Measurements from ENCODE around the gene PTEN. TPM values are rescaled to one million over a fixed set of nuclear protein-coding genes. Genes with fewer than 3 reads are reported as not detected.

The PTEN gene
- total RNA-seq, 1 experiment from 2014 or later, result 58.7 TPM

GRCh38 chr10:87925570-87925969 is 62.1 kb downstream of the PTEN start:
- RAD21 ChIA-PET (ENCODE audit: low non-redundant PET in 1 of 2, low total read pairs in 2 of 2, uncharacterized antibody in 2 of 2, unreplicated experiment in 2 of 2), result no interaction called here
- H3K4me2 ChIP-seq (ENCODE audit: low read length), result no peak overlapping the region
- POLR2A ChIA-PET, result no interaction called here
- DNase-seq (ENCODE audit: low read depth, low spot score) (no peak), ATAC-seq (no peak)
- no peaks in the 10 kb centered on the region for H3K27me3 ChIP-seq (ENCODE audit: insufficient read depth, low read length)
- peaks cover 0 to 5% of the 10 kb centered on the region in 2 experiments; a peak in 1 of 4 replicates for H3K36me3 ChIP-seq (ENCODE audit: control insufficient read depth in 1 of 2, insufficient read depth in 2 of 2, low read length in 2 of 2)
- no peaks in the 10 kb centered on the region for H3K9me3 ChIP-seq (ENCODE audit: control insufficient read depth in 1 of 2, insufficient read depth in 1 of 2, low read depth in 1 of 2, low read length in 2 of 2)
- BruUV-seq (replicated peaks), result no TSS peak
- CTCF ChIA-PET, result no interaction called here
- H3K9ac ChIP-seq (ENCODE audit: low read length), result no peak overlapping the region
- H3K4me1 ChIP-seq (ENCODE audit: control insufficient read depth in 1 of 2, insufficient read depth in 2 of 2, low read length in 2 of 2), result peaks cover 0 to under 1% of the 10 kb centered on the region in 2 experiments; a peak in 1 of 4 replicates
- H3K4me3 ChIP-seq (replicated peaks in 1 of 2; ENCODE audit: low read depth in 1 of 2, low read length in 2 of 2), result no peak overlapping the region
- TF ChIP-seq POLR2A (IDR thresholded peaks at IDR 0.05; ENCODE audit: borderline replicate concordance, extremely low read depth, insufficient read depth, insufficient read length) (no peak), RAD21 (IDR thresholded peaks at IDR 0.05; ENCODE audit: low read depth) (no peak), ZNF274 (IDR thresholded peaks at IDR 0.05; ENCODE audit: low read depth, low read length) (no peak), REST (IDR thresholded peaks at IDR 0.05; ENCODE audit: low read depth) (no peak), YY1 (IDR thresholded peaks at IDR 0.05; ENCODE audit: extremely low read depth, insufficient replicate concordance, low read depth, low read length) (no peak), ZFX (IDR thresholded peaks at IDR 0.05) (no peak), EZH2phosphoT487 (IDR thresholded peaks at IDR 0.05; ENCODE audit: borderline replicate concordance) (no peak), SRF (IDR thresholded peaks at IDR 0.05; ENCODE audit: low read depth) (no peak), SIN3A (IDR thresholded peaks at IDR 0.05; ENCODE audit: low read depth) (no peak), CBX3 (IDR thresholded peaks at IDR 0.05; ENCODE audit: low read depth) (no peak), EZH2 (IDR thresholded peaks at IDR 0.05) (no peak), JUND (IDR thresholded peaks at IDR 0.05) (no peak), SP1 (IDR thresholded peaks at IDR 0.05; ENCODE audit: low read depth) (no peak), ELF1 (IDR thresholded peaks at IDR 0.05; ENCODE audit: borderline replicate concordance, low read depth) (no peak), FOSL1 (IDR thresholded peaks at IDR 0.05; ENCODE audit: low read depth) (no peak), POLR2AphosphoS5 (IDR thresholded peaks at IDR 0.05; ENCODE audit: low read depth, low read length) (no peak), ATF3 (IDR thresholded peaks at IDR 0.05) (no peak)
- no peaks in the 10 kb centered on the region for H4K20me1 ChIP-seq (ENCODE audit: insufficient read depth)
- H3K79me2 ChIP-seq (ENCODE audit: insufficient read depth, low read length), result peaks cover 81% of the 10 kb centered on the region
- no peak overlapping the region for H2AFZ ChIP-seq (ENCODE audit: low read depth, low read length, poor library complexity, severe bottlenecking)
- no peaks in the 10 kb centered on the region for H3K9me2 ChIP-seq (ENCODE audit: insufficient read depth)
- no peak overlapping the region for H3K27ac ChIP-seq (ENCODE audit: low read depth, low read length)
- intact Hi-C loops (cut with micrococcal nuclease), result no loop called here
